ENCODE results near the gene SNRPD2. TPM values are rescaled to one million over a fixed set of nuclear protein-coding genes. Genes with fewer than 3 reads are reported as not detected.

The SNRPD2 gene
- total RNA-seq, 1 donor from 2014 or later, result 738 TPM

- H3K27me3 Mint-ChIP-seq (ENCODE audit: low read depth), result peaks cover 7% of the 10 kb centered on the region
- intact Hi-C loops (cut with micrococcal nuclease), result no loop called here
- H3K27ac Mint-ChIP-seq, result no peak overlapping the region
- no peaks in the 10 kb centered on the region for H3K9me3 Mint-ChIP-seq
- peaks cover 10% of the 10 kb centered on the region for H3K4me1 Mint-ChIP-seq (ENCODE audit: low read depth)
- DNase-seq (ENCODE audit: low spot score), result no peak
- H3K4me3 Mint-ChIP-seq (ENCODE audit: low read depth), result no peak overlapping the region
- no peaks in the 10 kb centered on the region for H3K36me3 Mint-ChIP-seq (ENCODE audit: low read depth)
These were observed 28.0 kb downstream of the SNRPD2 start for GRCh38 chr19:45663800-45664199.

DNA sequence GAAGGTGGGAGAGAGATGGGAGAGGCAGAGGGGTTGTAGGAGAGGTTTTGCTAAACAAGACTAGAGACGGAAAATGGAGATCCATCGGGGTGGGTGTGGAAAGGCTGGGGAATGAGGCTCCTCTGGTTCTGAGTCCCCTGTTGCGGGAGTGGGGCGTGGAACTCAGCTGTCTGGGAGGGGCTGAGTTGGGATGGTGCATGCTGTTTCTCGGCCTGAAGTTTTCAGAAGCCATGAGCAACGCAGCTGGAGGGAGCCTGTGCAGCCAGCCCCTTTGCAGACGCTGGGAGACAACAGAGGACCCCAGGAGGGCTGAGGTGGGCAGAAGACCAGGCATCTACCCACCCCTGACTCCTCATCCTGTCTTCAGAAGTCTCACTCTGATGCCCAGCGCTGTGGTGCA is 31.1 kb downstream of the SNRPD2 start:
- H3K4me3 Mint-ChIP-seq (ENCODE audit: low read depth), result no peak overlapping the region
- H3K4me1 Mint-ChIP-seq (ENCODE audit: low read depth), result no peaks in the 10 kb centered on the region
- H3K9me3 Mint-ChIP-seq, result no peaks in the 10 kb centered on the region
- no peak overlapping the region for H3K27ac Mint-ChIP-seq
- H3K36me3 Mint-ChIP-seq (ENCODE audit: low read depth), result no peaks in the 10 kb centered on the region
- no peak for DNase-seq (ENCODE audit: low spot score)
- H3K27me3 Mint-ChIP-seq (ENCODE audit: low read depth), result peaks cover 9% of the 10 kb centered on the region
- intact Hi-C loops (cut with micrococcal nuclease), result no loop called here

- no peaks in the 10 kb centered on the region for H3K36me3 Mint-ChIP-seq (ENCODE audit: low read depth)
- intact Hi-C loops (cut with micrococcal nuclease), result no loop called here
- no peak overlapping the region for H3K4me3 Mint-ChIP-seq (ENCODE audit: low read depth)
- no peak for DNase-seq (ENCODE audit: low spot score)
- H3K27ac Mint-ChIP-seq, result no peak overlapping the region
- H3K4me1 Mint-ChIP-seq (ENCODE audit: low read depth), result no peaks in the 10 kb centered on the region
- no peaks in the 10 kb centered on the region for H3K9me3 Mint-ChIP-seq
- peaks cover 9% of the 10 kb centered on the region for H3K27me3 Mint-ChIP-seq (ENCODE audit: low read depth)
These were observed 32.5 kb downstream of the SNRPD2 start for GRCh38 chr19:45659096-45659729.

DNA sequence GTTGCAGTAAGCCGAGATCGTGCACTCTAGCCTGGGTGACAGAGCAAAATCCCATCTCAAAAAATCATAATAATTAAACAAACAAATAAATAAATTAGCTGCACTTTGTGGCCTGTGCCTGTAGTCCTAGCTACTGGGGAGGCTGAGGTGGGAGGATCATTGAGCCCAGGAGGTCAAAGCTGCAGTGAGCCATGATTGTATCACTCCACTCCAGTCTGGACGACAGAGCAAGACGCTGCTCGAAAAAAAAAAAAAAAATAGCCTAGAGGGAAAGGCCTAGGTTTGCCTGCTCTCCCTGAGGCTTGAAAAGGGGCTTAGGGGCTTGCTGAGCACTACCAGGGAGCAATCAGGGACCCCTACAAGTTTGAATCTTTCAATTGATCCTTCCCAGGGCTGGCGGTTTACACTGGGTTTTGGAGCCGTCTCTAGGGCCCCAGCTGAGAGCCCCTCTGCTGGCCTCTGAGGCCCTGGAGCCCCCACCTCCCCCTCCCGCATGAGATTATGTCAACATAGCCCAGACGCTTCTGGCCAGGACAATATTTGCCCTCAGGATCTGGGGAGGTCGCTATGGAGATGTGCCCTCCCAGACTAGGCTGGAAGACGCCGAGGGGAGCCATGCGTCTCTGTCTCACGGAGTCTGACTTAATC is 34.1 kb downstream of the SNRPD2 start:
- H3K36me3 Mint-ChIP-seq (ENCODE audit: low read depth), result no peaks in the 10 kb centered on the region
- DNase-seq (ENCODE audit: low spot score), result no peak
- intact Hi-C loops (cut with micrococcal nuclease), result no loop called here
- no peak overlapping the region for H3K4me3 Mint-ChIP-seq (ENCODE audit: low read depth)
- peaks cover 9% of the 10 kb centered on the region for H3K27me3 Mint-ChIP-seq (ENCODE audit: low read depth)
- H3K4me1 Mint-ChIP-seq (ENCODE audit: low read depth), result no peaks in the 10 kb centered on the region
- no peak overlapping the region for H3K27ac Mint-ChIP-seq
- no peaks in the 10 kb centered on the region for H3K9me3 Mint-ChIP-seq

DNA sequence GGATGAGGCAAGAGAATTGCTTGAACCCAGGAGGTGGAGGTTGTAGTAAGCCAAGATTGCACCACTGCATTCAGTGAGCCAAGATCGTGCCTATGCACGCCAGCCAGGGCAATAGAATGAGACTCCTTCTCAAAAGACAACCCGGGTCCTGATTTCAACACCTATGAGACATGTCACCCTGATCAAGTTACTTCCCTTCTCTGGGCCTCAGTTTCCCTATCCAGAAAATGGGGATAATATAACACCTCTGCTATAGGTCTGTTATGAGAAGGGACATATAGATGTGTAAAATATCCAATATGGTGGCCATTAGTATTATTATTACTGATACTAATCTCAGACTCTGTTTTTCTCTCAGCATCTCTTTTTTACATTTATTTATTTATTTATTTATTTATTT is 36.7 kb downstream of the SNRPD2 start:
- Mint-ChIP-seq H3K27ac (no peak overlapping the region), H3K4me1 (ENCODE audit: low read depth) (no peaks in the 10 kb centered on the region), H3K4me3 (ENCODE audit: low read depth) (no peak overlapping the region), H3K27me3 (ENCODE audit: low read depth) (peaks cover 4% of the 10 kb centered on the region), H3K9me3 (no peaks in the 10 kb centered on the region), H3K36me3 (ENCODE audit: low read depth) (no peaks in the 10 kb centered on the region)
- intact Hi-C loops (cut with micrococcal nuclease), result no loop called here
- DNase-seq (ENCODE audit: low spot score), result no peak

GRCh38 chr19:45653634-45654033 is 38.1 kb downstream of the SNRPD2 start:
- Mint-ChIP-seq H3K9me3 (no peaks in the 10 kb centered on the region), H3K27ac (no peak overlapping the region), H3K36me3 (ENCODE audit: low read depth) (no peaks in the 10 kb centered on the region), H3K4me1 (ENCODE audit: low read depth) (no peaks in the 10 kb centered on the region), H3K4me3 (ENCODE audit: low read depth) (no peak overlapping the region), H3K27me3 (ENCODE audit: low read depth) (peaks cover under 1% of the 10 kb centered on the region)
- intact Hi-C loops (cut with micrococcal nuclease), result no loop called here
- DNase-seq (ENCODE audit: low spot score), result no peak

DNA sequence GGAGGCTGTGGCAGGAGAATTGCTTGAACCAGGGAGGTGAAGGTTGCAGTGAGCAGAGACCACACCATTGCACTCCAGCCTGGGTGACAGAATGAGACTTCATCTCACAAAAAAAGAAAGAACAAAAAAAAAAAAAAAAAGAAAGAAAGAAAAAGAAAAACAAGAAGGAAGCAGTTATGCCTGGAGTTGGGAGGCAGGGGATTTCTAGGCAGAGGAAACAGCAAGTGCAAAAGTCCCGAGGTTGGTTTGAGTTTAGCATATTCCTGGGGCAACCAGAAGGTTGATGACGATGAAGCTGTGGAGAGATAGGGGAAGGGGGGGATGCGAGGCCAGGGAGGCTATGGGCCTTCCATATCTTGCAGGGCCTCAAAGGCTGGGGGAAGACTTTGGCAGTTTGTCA is 41.0 kb downstream of the SNRPD2 start:
- no peak for DNase-seq (ENCODE audit: low spot score)
- H3K9me3 Mint-ChIP-seq, result no peaks in the 10 kb centered on the region
- H3K4me3 Mint-ChIP-seq (ENCODE audit: low read depth), result no peak overlapping the region
- H3K27ac Mint-ChIP-seq, result no peak overlapping the region
- H3K27me3 Mint-ChIP-seq (ENCODE audit: low read depth), result no peaks in the 10 kb centered on the region
- intact Hi-C loops (cut with micrococcal nuclease), result no loop called here
- H3K4me1 Mint-ChIP-seq (ENCODE audit: low read depth), result peaks cover 5% of the 10 kb centered on the region
- H3K36me3 Mint-ChIP-seq (ENCODE audit: low read depth), result no peaks in the 10 kb centered on the region

DNA sequence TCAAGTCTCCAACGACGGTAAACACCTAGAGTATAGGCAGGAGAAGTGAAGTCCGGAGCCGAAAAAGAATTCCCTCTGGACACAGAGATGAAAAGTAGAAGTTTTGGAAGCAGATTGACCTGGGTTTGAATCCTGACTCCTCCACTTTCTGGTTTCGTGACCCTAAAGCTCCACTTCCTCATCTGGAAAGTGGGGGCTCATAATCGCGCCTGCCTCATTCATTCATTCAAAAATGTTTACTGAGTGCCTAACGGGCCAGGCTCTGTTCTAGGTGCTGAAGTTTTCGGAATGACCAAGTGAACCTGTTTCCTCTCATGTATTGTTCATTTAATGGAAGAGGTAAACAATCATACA is 45.4 kb downstream of the SNRPD2 start:
- H3K27ac Mint-ChIP-seq, result peak overlapping the region; percentile 84
- intact Hi-C loops (cut with micrococcal nuclease), result no loop called here

DNA sequence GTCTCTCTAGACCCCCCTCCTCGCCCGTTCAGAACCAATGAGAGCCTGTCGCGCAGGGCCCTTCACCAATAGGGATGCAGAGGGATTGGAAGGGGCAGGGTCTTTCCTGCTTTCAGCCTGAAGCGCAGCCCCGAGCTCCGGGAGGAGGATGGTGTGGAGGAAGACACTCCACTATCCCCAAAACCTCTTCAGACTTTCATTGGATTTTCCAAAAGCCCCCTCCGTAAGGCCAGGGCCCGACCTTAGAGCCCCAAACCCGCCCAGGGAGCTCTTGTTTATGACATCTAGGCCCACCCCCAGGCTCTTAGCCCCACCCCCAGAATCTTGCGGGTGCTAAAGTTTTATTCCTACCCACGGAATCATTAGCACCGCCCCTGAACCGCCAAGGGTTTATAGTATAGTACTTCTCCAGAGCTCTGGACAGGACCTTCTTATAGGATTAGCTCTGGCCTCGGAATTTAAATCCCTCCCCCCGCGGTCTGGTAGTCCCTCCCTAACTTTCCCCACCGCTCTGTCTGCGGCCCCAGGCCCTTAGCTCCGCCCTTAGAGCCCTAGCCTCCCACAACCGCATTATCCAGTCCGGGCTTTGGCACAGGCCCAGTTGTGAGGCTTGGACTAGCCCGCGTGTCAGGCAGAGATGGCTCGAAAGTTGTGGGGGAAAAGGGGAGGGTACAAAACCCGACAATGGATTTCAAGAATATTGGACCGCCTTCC is 46.0 kb downstream of the SNRPD2 start:
- DNase-seq (ENCODE audit: low spot score), result peak; percentile 84
- no peaks in the 10 kb centered on the region for H3K9me3 Mint-ChIP-seq
- intact Hi-C loops (cut with micrococcal nuclease), result no loop called here
- peaks cover 22% of the 10 kb centered on the region for H3K4me1 Mint-ChIP-seq (ENCODE audit: low read depth)
- peak overlapping the region; percentile 82 for H3K4me3 Mint-ChIP-seq (ENCODE audit: low read depth)
- no peaks in the 10 kb centered on the region for H3K27me3 Mint-ChIP-seq (ENCODE audit: low read depth)
- H3K36me3 Mint-ChIP-seq (ENCODE audit: low read depth), result peaks cover 6% of the 10 kb centered on the region
- peak overlapping the region; percentile 84 for H3K27ac Mint-ChIP-seq

More for the DNA sequence above, 45.4 kb downstream of the SNRPD2 start:
- no peak for DNase-seq (ENCODE audit: low spot score)
- peak overlapping the region; percentile 82 for H3K4me3 Mint-ChIP-seq (ENCODE audit: low read depth)
- H3K27me3 Mint-ChIP-seq (ENCODE audit: low read depth), result no peaks in the 10 kb centered on the region
- H3K36me3 Mint-ChIP-seq (ENCODE audit: low read depth), result peaks cover under 1% of the 10 kb centered on the region
- H3K9me3 Mint-ChIP-seq, result no peaks in the 10 kb centered on the region
- peaks cover 17% of the 10 kb centered on the region for H3K4me1 Mint-ChIP-seq (ENCODE audit: low read depth)

GRCh38 chr19:45645068-45645630 is 46.6 kb downstream of the SNRPD2 start:
- DNase-seq (ENCODE audit: low spot score), result no peak
- peak overlapping the region; percentile 84 for H3K27ac Mint-ChIP-seq
- H3K36me3 Mint-ChIP-seq (ENCODE audit: low read depth), result peaks cover 10% of the 10 kb centered on the region
- no peaks in the 10 kb centered on the region for H3K27me3 Mint-ChIP-seq (ENCODE audit: low read depth)
- H3K9me3 Mint-ChIP-seq, result no peaks in the 10 kb centered on the region
- peaks cover 25% of the 10 kb centered on the region for H3K4me1 Mint-ChIP-seq (ENCODE audit: low read depth)
- intact Hi-C loops (cut with micrococcal nuclease), result no loop called here
- peak overlapping the region; percentile 82 for H3K4me3 Mint-ChIP-seq (ENCODE audit: low read depth)

GRCh38 chr19:45643927-45644771 is 47.6 kb downstream of the SNRPD2 start:
- Mint-ChIP-seq H3K27ac (peak overlapping the region; percentile 22), H3K36me3 (ENCODE audit: low read depth) (peaks cover 11% of the 10 kb centered on the region), H3K27me3 (ENCODE audit: low read depth) (no peaks in the 10 kb centered on the region), H3K4me3 (ENCODE audit: low read depth) (peak overlapping the region; percentile 26), H3K9me3 (no peaks in the 10 kb centered on the region), H3K4me1 (ENCODE audit: low read depth) (peaks cover 26% of the 10 kb centered on the region)
- DNase-seq (ENCODE audit: low spot score), result no peak
- intact Hi-C loops (cut with micrococcal nuclease), result loop anchor here (1.0 to 5.0 kb wide), 4 partner anchors 37 to 222 kb away; partner anchors contain the start of genes ERCC1 and OPA3
